ENCODE measurements around the gene KIAA1217.

GRCh38 chr10:24177636-24178035 lies 31.3 kb upstream of the KIAA1217 start:
- TF ChIP-seq POLR2AphosphoS5 (IDR thresholded peaks at IDR 0.05) (no peak), POLR2A (IDR thresholded peaks at IDR 0.05; ENCODE audit: low read depth) (no peak)

Data from esophagus muscularis mucosa (tissue), 2 donors.